ENCODE results near the gene MCM10.

GRCh38 chr10:13206091-13206490 lies 44.7 kb downstream of the MCM10 start:
- TF ChIP-seq CTCF (conservative IDR thresholded peaks at IDR 0.05) (no peak), ZFX (IDR thresholded peaks at IDR 0.05) (no peak)

Data from C4-2B (cell line).